Retinal pigment epithelial cell (primary cell): ENCODE results near the gene TCEAL2.
"Not testable (repeated sequence)": the region's sequence is repeated elsewhere in the genome, so short reads cannot be mapped to it uniquely, and the experiment has no call there.

Experiments
- DNase-seq: peaks from one replicate; pipeline ENCODE4 v3.0.0-alpha.2; 2010; ENCODE audit warnings: low read depth
- H3K4me3 ChIP-seq: 2 replicates; pipeline ENCODE4 v1.5.1; 2011; ENCODE audit warnings: mild to moderate bottlenecking, low read length, control low read depth, moderate library complexity
- TF ChIP-seq, protein P1 (sequence below): conservative IDR thresholded peaks from 2 replicates; pipeline ENCODE4 v1.5.1; 2011; ENCODE audit warnings: low read depth, low read length, control low read depth, inconsistent platforms

Gene TCEAL2

DNA sequence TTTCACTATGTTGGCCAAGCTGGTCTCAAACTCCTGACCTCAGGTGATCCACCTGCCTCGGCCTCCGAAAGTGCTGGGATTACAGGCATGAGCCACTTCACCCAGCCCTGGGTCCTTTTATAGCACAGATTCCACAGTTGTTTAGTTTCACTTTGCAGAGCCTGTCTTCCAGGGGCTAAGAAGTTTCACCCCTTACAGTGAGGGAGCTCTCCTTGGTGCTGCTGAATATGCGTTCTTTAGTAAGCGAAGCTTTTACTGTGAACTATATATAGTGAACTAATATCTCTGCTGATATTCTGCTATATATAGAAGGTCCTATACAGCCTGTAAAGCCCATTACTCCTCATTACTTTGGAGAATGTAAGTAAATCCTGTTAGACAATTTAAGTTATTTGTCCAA, 12.6 kb downstream of the TCEAL2 start:
- no peak overlapping the region for H3K4me3 ChIP-seq
- no peak for DNase-seq
- TF ChIP-seq, protein P1, sequence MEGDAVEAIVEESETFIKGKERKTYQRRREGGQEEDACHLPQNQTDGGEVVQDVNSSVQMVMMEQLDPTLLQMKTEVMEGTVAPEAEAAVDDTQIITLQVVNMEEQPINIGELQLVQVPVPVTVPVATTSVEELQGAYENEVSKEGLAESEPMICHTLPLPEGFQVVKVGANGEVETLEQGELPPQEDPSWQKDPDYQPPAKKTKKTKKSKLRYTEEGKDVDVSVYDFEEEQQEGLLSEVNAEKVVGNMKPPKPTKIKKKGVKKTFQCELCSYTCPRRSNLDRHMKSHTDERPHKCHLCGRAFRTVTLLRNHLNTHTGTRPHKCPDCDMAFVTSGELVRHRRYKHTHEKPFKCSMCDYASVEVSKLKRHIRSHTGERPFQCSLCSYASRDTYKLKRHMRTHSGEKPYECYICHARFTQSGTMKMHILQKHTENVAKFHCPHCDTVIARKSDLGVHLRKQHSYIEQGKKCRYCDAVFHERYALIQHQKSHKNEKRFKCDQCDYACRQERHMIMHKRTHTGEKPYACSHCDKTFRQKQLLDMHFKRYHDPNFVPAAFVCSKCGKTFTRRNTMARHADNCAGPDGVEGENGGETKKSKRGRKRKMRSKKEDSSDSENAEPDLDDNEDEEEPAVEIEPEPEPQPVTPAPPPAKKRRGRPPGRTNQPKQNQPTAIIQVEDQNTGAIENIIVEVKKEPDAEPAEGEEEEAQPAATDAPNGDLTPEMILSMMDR: no peak

DNA sequence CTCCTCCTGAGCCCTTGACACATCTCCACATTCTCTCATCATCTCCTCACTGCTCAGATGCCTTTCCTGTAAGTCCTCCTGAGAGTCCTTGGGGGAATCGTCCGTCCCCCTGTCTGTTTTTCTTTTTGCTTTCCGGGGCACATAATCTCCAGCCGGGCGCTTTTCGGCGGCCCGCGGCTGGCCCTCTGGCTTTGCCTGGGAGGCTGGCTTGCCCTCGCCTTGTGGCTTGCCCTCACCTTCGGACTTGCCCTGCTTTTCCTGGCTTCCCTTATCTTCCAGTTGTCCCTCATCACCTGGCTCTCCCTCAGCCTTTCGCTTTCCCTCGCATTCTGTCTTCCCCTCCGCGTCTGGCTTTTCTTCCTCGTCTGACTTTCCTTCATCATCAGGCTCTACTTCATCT, 15.4 kb downstream of the TCEAL2 start:
- not testable (repeated sequence) for H3K4me3 ChIP-seq, DNase-seq

DNA sequence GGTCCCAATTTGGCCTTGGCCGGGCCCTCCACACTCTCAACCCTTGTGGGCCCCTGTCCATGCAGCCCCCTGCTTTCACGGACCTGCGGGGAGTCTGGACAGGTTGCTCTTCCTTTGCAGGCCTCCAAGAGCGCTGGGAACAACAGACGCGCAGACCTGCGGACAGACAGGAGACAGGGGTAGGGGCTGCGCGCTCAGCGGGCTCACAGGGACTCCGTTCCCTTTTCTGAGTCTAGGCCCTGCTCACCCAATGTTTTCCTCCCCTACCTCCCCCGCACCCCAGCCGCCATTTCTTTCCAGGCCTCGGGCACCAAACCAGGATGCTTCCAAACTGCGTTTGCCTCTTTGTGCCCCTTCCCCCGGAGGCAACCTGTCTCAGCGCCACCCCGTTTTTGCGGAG, 16.2 kb downstream of the TCEAL2 start:
- DNase-seq, H3K4me3 ChIP-seq: not testable (repeated sequence)

DNA sequence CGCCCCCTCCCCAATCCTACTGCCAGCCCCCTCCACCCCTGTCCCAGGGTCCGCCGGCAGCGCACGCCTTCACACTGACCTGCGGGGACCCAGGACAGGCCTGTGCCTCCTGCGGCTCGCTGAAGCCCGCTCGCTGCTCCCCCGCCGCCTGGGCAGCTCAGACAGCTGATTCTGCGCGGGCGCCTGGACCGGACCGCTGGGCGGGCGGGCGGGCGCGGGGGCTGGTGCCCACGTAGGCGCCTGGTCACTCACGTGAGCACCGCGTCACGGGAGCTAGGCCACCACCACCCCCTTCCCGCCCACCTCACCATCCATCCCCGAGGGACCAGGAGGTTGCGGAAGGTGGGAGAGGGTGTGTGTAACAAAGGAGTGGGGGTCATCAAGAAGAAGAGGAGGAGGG, 16.8 kb downstream of the TCEAL2 start, which contains the start of gene TCEAL6:
Gene TCEAL6, minus strand, starts transcription at position 208 of the 400 bp plus-strand sequence.
- H3K4me3 ChIP-seq, DNase-seq: not testable (repeated sequence)

DNA sequence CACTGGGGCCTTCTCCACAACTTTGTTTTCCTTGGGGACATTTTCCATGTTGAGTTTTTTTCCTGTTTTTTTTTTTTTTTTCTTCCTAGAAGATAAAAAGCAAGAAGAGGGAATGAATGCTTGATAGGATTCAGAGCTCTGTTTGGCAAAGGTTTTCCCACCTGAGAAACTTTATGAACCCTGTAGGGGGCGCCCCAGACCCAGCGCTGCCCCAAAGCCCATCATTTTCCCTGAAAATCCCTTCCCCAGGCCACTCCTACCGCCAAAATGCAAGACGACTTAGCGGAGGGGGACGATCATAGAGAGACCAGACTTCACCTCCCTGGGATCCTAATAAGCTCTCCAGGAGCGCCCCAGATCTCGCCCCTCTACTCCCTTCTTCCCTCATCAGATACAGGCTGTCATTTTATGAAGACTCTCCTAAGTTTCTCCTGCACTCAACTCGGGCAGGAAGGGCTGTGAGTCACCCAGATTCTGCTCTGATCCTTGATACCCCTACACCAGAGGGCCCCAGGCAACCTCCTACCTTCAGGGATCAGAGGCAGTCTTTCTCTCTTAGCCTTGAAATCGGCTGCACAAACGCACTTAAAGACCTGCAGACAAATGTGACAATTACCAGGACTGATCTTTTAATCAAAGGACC, 28.9 kb downstream of the TCEAL2 start:
- no peak for DNase-seq
- TF ChIP-seq, protein P1: peak; percentile 11
- no peak overlapping the region for H3K4me3 ChIP-seq

DNA sequence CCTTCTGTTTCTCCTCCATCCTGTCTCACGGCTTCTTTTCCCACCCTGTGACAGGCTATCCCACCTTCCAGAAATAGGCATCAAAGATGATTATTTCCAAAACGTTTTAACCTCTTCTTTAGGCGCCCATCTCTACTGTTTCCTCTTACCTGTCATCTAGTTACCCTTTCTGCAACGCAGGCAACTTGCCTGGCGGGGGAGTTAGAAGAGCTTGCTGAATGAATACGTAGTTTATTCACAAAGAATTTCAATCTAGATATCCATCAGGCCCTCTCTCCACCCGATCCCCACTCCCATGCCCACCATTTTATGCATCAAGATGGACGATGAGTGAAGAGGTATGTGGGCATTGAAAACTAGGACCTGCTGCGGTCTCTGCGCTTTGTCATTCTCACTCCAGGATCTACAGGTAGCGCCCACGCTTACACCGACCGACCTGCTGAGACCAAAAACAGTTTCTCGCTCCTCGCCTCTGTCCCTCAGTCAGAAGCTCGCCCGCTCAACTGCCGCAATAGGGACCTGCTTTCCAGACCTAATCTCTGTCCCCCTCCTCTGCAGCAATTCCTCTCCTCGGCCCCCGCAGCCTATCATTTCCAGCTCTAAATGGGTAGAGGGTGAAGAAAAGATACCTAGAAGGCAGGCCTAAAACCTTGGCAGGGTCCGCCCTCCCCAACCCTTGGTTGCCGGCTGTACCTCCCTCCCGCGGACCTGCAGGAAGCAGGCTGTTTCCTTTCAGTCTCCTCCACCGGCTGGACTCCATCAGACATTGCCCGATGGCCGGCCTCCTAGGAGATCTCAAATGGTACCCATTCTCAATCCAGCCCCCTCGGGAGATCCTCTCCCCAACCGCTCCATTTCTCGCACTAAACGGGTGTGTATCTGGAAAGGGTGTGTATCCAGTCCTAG, 29.7 kb downstream of the TCEAL2 start:
- DNase-seq: no peak
- TF ChIP-seq, protein P1: no peak
- peak overlapping the region; percentile 27 for H3K4me3 ChIP-seq

DNA sequence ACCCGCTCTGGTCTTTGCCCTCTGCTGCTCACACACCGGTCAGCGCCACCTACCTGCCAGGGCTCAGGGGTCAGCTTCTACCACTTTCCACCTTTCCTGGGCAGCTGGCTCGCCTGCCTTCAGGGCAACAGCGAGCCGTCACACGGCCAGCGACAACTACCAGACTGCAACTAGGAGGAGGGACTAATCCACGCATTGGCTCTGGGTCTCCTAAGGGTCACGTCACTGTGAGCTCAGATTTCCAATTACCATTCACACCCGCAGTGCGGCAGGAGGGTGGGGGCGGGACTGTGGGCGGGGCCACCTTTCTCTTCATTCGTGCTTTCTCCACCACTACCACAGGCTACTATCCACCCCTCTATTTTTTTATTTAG, 30.3 kb downstream of the TCEAL2 start, which contains the start of gene BEX5:
Gene BEX5, minus strand, starts transcription at position 172 of the 374 bp plus-strand sequence. CDS start 1,712 bp downstream, outside the sequence.
- peak; percentile 4 for DNase-seq
- peak within 1 kb of the TSS; percentile 27 for H3K4me3 ChIP-seq
- TF ChIP-seq, protein P1: no peak
